NCI-H146 treated with DMSO at 0.1 percent for 48 hours (cell line): ENCODE results near the gene UGT2A2.

Experiments
- DNase-seq: peaks from one replicate; lab custom pipeline; 2025; ENCODE audit not compliant: unreplicated experiment; lab: John Stamatoyannopoulos, UW

UGT2A2 gene

GRCh38 chr4:69576251-69576877, 63.1 kb downstream of the UGT2A2 start:
- DNase-seq = no peak

GRCh38 chr4:69568787-69569186, 70.7 kb downstream of the UGT2A2 start:
- no peak for DNase-seq

- no peak for DNase-seq
Measured at GRCh38 chr4:69563424-69563823, 76.0 kb downstream of the UGT2A2 start.

GRCh38 chr4:69549651-69550050, 89.8 kb downstream of the UGT2A2 start:
- DNase-seq = peak; percentile 100

GRCh38 chr4:69546134-69546765, 93.2 kb downstream of the UGT2A2 start:
- DNase-seq = no peak
